Kasumi-1 (cell line): Measurements from ENCODE around the gene NAGLU.
A peak's percentile ranks its signal among the peaks of the same experiment; 100 is the strongest.

Experiments
- DNase-seq, 2 experiments: peaks; one replicate each; lab custom pipeline; 2025; lab: John Stamatoyannopoulos, UW

The NAGLU gene

DNA sequence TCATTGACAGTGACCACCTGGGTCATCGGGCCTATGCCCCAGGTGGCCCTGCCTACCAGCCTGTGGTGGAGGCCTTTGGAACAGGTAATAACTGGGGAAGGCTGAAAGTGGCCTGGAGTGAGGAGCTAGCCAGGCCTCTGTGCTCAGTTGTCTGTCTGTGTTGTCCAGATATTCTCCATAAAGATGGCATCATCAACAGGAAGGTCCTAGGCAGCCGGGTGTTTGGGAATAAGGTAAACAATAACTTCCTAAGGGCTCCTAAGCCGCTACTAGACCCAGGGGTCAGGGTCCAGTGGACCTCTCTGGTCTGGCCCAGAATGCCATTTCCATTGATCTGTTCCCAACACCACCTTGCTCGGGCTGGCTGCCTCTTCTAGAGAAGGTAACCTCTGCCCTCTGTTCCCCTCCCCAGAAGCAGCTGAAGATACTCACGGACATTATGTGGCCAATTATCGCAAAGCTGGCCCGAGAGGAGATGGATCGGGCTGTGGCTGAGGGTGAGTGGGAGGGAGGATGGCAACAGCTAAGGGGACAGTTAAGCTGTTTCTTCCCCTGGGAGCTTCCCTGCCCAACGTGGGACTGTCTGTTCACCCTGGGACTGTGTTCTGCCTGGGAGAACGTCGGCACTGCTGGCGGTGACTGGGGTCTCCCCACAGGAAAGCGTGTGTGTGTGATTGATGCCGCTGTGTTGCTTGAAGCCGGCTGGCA, 28.9 kb downstream of the NAGLU start:
- DNase-seq: no peak

DNA sequence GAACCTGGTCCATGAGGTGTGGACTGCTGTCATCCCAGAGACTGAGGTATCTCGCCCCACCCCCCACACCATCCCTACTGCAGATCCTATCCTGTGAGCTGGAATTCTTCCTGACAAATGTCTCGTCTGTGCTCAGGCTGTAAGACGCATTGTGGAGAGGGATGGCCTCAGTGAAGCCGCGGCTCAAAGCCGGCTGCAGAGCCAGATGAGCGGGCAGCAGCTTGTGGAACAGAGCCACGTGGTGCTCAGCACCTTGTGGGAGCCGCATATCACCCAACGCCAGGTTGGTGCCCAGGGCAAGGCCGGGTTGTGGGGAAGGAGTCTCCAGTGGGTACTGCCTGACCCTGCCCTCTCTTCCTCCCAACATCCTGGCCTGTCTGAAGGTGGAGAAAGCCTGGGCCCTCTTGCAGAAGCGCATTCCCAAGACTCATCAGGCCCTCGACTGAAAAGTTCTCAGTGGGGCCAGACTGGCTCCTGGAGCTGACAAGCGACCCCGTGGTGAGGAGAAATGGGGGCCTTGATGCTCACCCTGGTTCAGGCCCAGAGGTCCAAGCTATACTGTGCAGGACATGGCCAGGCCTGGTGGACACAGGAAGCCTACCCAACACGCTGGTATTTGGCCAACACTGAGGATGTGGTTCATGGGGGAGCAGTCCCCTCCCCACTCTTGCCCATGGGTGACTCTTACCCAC, 29.6 kb downstream of the NAGLU start:
- no peak for DNase-seq

- no peak for DNase-seq
Observed at GRCh38 chr17:42566215-42566882, 30.3 kb downstream of the NAGLU start.

- DNase-seq: peak; percentile 77 to 78
Observed at GRCh38 chr17:42566883-42567573, 31.0 kb downstream of the NAGLU start, which contains the start of gene MLX. Gene MLX, plus strand, starts transcription at chr17:42567100. Its CDS starts 25 bp downstream, at chr17:42567125.

DNA sequence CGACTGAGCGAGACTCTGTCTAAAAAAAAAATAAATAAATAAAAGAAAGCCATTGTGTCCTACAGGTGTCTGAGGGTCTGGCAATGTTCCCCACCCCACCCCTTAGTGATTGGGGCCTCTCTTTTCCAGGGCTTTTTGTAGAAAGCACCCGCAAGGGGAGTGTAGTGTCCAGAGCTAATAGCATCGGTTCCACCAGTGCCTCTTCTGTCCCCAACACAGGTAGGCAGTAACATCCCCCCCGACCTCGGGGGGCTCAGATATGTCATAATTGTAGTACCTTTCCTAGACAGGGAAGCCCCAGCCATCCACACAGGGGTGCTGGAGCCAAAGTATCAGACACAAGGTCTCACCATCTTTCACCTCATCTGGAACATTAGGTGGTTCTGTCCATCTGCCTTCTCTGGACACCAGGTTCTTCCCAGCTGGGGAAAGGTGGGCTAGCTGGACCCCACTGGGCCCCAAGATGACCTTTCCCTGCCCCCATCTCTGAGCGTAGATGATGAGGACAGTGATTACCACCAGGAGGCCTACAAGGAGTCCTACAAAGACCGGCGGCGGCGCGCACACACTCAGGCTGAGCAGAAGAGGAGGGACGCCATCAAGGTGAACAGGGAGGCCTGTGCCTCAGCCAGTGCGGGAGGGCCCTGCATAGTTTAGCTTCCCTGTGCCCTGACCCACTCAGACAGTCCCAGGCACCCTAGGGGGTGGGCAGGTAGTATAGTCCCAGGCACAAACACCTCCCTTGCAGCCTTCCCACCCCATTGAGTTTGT, 32.5 kb downstream of the NAGLU start:
- no peak for DNase-seq

GRCh38 chr17:42571435-42572225, 35.6 kb downstream of the NAGLU start:
- no peak for DNase-seq

DNA sequence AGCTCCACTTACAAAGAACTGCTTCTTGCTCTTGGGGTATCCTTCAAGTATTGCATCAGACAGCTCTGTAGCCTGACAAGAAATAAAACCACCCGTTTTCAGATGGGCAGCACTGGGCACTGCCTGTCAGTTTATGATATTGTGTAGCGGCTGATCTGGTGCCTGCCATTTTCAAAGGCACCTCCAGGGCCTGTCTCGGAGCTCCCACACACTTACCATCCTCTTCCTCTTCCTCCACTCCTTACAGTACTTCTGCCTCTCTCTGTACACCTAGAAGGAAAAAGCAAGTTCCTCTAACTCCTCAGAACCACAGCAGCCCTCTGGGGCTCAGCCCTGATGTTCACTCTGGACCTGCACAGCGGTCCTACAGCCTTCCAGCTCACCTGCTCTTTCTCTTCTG, 37.1 kb downstream of the NAGLU start:
- DNase-seq: peak; percentile 9 to 15

GRCh38 chr17:42574463-42574862, 38.4 kb downstream of the NAGLU start:
- DNase-seq: no peak

GRCh38 chr17:42577140-42577531, 41.1 kb downstream of the NAGLU start:
- no peak for DNase-seq

DNA sequence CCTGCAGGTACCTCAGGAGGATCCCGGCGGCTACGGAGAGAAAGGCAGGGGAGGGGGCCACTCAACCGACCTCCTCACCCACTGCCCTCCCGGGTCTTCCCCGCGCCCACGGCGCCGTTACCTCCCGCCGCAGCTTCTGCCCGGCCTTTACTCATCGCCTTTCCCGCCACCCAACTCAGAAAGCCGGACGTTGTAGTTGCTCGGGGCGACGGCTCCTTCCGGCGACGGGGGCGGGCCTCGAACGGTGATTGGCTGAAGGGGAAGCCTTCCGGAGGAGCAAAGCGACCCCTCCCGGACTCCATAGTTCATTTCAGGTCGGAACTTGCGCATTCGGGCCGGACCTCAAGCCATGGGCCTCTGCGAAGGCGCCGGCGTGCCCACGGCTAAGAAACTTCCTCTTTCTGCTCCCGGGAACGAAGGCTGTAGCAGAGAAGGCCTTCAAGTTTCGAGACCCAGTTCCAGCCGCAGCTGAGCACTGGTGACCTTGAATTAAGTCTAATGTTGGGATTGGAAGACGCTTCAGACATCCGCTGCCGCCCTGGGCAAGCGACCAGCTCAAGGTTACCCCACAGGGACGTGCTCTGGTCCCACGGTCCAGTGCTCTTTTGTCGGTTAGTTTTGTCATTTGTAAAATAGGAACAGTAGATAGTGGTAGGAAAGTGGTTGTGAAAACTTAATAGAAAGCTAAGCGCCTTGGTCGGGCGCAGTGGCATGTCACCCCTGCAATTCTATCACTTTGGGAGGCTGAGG, 41.7 kb downstream of the NAGLU start, which contains the start of gene PSMC3IP:
Gene PSMC3IP (minus strand): TSS at position 198 of the 750 bp plus-strand sequence. CDS start 43 bp downstream, at position 155.
- peak; percentile 96 for DNase-seq

DNA sequence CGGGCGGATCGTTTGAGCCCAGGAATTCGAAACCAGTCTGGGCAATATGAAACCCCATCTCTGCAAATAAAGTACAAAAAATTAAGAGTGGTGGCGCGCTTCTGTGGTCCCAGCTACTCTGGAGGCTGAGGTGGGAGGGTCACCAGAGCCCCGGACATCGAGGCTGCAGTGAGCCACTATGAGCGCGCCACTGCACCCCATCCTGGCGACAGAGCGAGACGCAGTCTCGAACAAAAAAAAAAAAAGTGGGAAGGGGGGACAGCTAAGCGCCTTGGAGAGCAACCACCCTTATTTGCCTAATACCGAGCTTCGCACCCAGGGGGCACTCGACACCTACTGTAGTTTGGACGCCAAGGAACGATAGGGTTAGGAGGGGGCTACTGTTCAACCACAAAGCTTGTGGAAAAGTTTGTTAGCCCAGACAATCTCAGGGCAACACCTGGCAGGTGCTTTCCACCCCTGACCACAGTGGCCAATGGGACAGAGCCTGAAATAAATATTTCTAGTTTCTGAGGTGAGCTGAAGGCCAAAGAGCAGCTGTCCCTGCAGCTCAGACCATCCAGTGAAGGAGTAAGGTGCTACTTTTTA, 42.3 kb downstream of the NAGLU start:
- DNase-seq: peak; percentile 93

- no peak for DNase-seq
Observed at GRCh38 chr17:42579794-42580551, 43.9 kb downstream of the NAGLU start.

DNA sequence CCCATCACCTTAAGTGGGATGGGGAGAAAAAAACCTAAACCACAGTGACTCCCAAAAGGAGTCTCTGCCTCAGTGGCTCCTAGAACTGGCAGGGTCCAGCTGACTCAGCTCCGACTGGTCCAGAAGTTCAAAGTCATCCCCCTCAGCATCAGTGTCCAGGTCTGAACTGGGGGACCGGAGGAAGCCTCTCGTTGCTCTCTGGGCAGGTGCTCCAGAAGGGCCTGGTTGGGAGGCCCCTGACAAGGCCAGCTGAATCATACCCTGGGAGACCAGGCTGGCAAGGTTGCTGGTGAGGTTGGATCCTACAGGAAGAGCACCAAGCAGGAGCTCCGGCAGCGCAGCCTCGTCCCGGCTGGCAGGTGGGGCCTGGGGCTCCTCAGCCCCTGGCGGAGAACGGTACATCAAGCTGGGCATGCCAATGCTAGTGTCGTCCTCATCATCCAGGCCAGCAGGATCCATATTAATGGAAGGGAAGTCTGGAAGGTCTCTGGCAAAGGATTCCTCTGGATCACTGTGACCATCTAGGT, 45.8 kb downstream of the NAGLU start:
- no peak for DNase-seq

DNA sequence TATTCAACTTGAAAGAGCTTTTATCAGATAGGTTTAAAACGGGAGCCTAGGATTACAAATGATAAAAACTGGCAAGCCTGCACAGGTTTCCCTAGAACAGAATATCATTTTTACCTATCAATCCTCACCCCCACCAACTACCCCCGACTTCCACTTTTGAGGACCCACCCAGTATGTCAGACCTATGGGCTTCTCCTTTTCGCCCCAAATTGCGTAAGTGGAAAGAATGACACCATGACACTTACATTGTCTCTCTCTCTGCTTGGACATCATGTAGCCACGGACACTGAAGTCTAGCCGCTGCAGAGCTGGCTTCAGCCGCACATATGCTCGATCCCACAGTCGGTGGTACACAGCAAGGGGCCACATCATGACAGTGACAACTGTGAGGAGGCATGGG, 48.8 kb downstream of the NAGLU start:
- no peak for DNase-seq

DNA sequence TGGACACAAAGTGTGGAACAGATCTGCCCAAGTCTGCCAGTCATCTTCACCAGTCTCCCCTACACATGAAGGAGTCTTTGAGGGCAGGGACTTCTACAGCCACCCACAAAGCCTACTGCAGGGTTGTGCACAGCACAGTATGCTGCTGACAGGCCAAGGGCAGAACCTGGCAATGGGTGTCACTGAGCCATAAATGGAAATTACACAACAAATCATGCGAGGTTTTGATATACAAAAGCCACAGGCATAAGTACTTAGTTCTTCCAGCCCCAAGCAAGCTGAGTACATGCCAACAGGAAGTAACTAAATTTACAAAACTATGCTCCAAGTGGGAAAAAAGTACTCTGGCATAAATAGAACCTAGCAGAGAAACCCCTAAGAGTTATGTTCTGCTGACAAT, 49.3 kb downstream of the NAGLU start:
- no peak for DNase-seq

- DNase-seq: no peak
Observed at GRCh38 chr17:42586514-42587230, 50.6 kb downstream of the NAGLU start.

DNA sequence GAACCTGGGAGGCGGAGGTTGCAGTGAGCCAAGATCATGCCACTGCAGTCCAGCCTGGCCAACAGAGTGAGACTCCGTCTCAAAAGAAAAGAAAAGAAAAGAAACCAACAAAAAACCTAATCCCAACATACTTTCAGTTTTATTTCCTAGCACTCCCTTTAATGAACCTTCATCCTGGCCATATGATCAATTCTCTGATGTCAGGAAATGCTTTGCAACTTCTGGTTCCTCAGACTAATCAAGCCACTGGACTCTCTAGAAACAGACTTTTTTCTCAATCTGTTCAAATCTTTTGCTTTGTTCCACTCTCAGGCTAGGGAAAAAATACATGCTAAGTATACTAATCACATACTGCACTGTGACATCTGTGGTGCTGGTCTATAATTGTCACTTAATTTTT, 54.8 kb downstream of the NAGLU start:
- DNase-seq: no peak

GRCh38 chr17:42591411-42591810, 55.4 kb downstream of the NAGLU start:
- no peak for DNase-seq
